Activated CD8-positive, alpha-beta memory T cell treated with anti-CD3 and anti-CD28 coated beads, Interleukin-2, amount 50 U/mL, for 24 hours (primary cell): Measurements from ENCODE around the gene RNF4.
"Not testable (repeated sequence)": the region's sequence is repeated elsewhere in the genome, so short reads cannot be mapped to it uniquely, and the experiment has no call there.

Experiments used
- DNase-seq: peaks from one replicate; pipeline ENCODE4 v3.0.0-alpha.2; 2020; ENCODE audit errors: extremely low read depth

RNF4 gene

GRCh38 chr4:2457481-2458295 lies 11.2 kb upstream of the RNF4 start:
- DNase-seq: no peak

- DNase-seq: no peak
Measured at GRCh38 chr4:2458546-2459491, 10.1 kb upstream of the RNF4 start.

GRCh38 chr4:2459589-2460349 lies 9.1 kb upstream of the RNF4 start:
- DNase-seq: no peak

GRCh38 chr4:2461246-2461960 lies 7.5 kb upstream of the RNF4 start:
- DNase-seq: no peak

GRCh38 chr4:2462218-2462991 lies 6.5 kb upstream of the RNF4 start:
- DNase-seq: no peak

- no peak for DNase-seq
Measured at GRCh38 chr4:2462992-2463762, 5.7 kb upstream of the RNF4 start.

- no peak for DNase-seq
Measured at GRCh38 chr4:2465032-2465431, 3.9 kb upstream of the RNF4 start.

- DNase-seq: not testable (repeated sequence)
Measured at GRCh38 chr4:2465544-2465943, 3.4 kb upstream of the RNF4 start.

- peak; percentile 37 for DNase-seq
Measured at GRCh38 chr4:2469192-2469984, 482 bp downstream of the RNF4 start.

- DNase-seq: no peak
Measured at GRCh38 chr4:2470791-2471190, 1.9 kb downstream of the RNF4 start.

GRCh38 chr4:2472187-2472586 lies 3.3 kb downstream of the RNF4 start:
- DNase-seq: no peak

GRCh38 chr4:2478229-2478628 lies 9.3 kb downstream of the RNF4 start:
- no peak for DNase-seq

GRCh38 chr4:2480649-2481048 lies 11.7 kb downstream of the RNF4 start:
- DNase-seq: no peak

- no peak for DNase-seq
Measured at GRCh38 chr4:2482192-2482591, 13.3 kb downstream of the RNF4 start.

GRCh38 chr4:2482693-2483092 lies 13.8 kb downstream of the RNF4 start:
- no peak for DNase-seq

- no peak for DNase-seq
Measured at GRCh38 chr4:2483237-2483636, 14.3 kb downstream of the RNF4 start.

GRCh38 chr4:2484185-2484584 lies 15.3 kb downstream of the RNF4 start:
- DNase-seq: no peak

GRCh38 chr4:2484993-2485392 lies 16.1 kb downstream of the RNF4 start:
- DNase-seq: no peak

- no peak for DNase-seq
Measured at GRCh38 chr4:2485956-2486355, 17.1 kb downstream of the RNF4 start.
